ENCODE measurements around the gene KLK1.
"Not testable (repeated sequence)": the region's sequence is repeated elsewhere in the genome, so short reads cannot be mapped to it uniquely, and the experiment has no call there.

The KLK1 gene

DNA sequence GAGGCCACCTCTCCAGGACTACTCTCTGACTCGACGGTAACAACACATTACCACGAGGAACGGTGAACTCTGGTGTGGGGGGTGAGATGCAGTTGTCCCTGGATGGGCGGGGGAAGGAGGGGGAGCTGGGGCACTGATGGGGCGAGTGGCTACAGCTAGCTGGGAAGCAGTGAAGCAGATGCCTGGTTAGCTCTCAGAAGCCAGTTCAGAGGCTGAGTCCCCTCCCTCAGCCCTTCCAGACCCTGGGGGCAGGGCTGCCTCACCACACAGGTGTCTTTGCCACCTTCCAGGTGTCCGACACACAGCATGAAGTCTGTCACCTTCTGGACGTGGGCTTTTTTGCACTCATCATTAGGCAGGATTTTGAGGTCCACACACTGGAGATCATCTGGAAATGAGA, 4.0 kb downstream of the KLK1 start:
- in situ Hi-C loops (cut with MboI; ENCODE audit: low pct_unique_long_range_greater_than_20kb, low sequenced_read_pairs) = no loop called here
- DNase-seq = no peak

DNA sequence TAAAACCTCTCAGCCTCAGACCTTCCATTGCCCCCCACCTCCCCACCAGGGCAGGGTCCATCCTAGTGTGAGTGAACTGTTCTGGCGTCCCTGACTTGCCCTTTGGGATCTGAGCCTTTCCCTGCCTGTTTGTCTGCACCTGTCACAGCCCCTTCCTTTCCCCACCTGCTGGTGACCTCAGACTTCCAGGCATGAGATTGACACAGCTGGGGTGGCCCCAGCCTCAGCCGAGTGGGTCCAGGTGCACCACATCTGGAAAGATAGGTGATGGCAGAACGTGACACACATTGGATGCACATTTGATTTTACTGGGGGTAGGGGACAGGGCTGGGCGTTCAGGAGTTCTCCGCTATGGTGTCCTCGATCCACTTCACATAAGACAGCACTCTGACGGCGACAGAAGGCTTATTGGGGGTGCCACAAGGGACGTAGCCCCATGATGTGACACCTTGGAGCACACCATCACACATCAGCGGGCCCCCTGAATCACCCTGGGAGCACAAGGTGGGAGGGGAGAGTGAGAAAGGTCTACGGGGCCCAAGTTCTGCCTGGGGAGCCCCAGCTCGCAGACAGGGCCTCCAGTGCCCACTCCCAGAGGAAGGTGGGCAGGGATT, 4.6 kb downstream of the KLK1 start:
- in situ Hi-C loops (cut with MboI; ENCODE audit: low pct_unique_long_range_greater_than_20kb, low sequenced_read_pairs) = no loop called here
- no peak for DNase-seq

DNA sequence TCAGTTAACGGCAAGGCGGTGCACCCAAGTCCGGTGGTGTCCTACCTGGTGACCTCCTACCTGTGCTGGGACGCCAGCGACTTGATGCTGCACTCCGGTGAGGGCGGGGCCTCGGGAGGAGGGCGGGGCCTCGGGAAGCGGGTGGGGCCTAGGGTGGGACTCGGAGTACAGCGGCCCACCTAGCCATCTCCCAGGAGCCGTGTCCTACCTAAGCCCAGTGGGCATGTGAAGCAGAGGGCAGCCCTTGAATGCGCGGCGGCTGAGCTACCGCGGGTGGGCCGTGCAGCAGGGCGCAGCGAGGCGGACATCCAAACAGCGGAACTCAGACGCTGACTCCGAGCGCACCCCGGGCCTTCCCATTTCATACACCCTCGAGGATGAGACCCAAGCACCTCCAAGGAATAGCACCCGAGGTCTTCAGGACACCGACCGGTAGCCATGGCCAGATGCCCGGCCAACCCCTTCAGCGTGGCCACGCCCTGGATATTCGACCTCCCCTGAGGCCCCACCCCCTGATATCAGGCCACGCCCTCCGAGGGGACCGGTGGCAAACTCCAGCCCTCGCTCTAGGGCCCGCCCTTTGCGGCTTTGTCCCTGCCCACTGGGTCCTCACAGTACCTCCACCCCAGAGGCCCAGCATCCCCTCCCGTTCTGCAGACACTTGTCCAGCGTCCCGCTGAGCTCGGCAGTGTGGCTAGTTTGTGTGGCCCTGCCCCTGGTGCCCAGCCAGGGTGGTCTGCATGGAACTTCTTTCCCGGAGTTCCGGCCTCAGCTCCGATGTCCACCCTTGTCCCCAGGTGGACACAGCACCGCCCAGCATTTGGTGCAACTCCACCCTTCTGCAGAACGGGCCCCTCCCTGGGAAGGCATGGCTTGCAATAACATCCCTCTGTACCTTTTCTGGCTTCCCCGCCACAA, 5.4 kb downstream of the KLK1 start:
- peak; percentile 56 for DNase-seq
- in situ Hi-C loops (cut with MboI; ENCODE audit: low pct_unique_long_range_greater_than_20kb, low sequenced_read_pairs) = no loop called here

DNA sequence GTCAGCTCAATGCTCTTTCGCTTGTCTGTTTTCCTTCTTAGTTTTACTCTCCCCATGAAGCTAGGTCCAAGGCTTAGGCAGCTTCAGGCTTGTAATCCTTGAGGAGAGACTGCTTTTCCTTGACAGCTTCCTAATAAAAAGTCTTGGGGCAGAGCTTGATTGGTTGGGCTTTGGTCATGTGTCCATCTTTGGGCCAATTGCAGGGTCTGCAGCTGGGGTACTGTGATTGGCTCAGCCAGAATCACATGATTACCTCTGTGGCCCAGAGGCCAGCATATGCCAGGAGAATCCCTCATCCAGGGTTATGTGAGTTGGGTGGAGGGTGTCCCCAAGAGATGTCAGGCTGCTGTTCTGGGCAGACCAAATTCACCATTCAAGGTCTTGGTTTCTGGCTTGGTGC, 8.1 kb downstream of the KLK1 start:
- in situ Hi-C loops (cut with MboI; ENCODE audit: low pct_unique_long_range_greater_than_20kb, low sequenced_read_pairs) = no loop called here
- no peak for DNase-seq

DNA sequence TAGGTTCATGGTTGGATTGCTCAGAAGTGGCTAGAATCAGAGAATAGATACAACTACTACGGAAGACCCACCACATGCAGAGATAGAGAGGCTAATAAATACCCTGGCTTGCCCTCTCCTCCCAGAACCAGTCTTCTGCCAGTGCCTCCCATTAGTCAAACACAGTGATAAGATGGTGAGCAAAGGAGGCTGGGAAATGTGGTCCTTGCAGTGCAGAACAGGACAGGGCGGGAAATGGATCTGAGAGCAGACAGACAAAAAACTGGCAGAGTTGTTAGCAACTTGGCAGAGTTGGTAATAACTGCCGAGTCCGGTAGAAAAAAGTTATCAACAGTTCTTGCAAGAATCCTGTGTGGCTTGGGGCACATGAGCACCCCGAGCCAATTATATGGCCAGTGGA, 8.7 kb downstream of the KLK1 start:
- in situ Hi-C loops (cut with MboI; ENCODE audit: low pct_unique_long_range_greater_than_20kb, low sequenced_read_pairs) = no loop called here
- DNase-seq = no peak

DNA sequence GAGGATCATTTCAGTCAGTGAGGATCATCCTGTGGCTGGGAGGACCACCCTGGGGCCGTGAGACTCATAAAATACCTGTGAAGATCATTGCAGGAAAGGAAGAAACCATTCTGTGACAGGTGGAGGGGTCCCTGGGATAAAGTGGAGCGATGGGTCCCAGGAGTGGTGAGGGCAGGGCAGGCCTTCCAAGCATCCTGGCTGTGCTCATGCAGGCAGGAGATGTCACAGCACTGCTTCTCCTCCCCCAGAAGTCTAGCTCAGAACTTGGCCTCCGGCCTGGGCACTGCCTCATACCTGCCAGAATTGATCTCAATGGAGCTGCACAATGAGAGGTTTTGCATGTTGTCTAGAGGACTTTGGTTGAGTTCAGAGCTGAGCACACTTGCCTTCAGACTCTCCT, 11.1 kb downstream of the KLK1 start:
- in situ Hi-C loops (cut with MboI; ENCODE audit: low pct_unique_long_range_greater_than_20kb, low sequenced_read_pairs) = no loop called here

DNA sequence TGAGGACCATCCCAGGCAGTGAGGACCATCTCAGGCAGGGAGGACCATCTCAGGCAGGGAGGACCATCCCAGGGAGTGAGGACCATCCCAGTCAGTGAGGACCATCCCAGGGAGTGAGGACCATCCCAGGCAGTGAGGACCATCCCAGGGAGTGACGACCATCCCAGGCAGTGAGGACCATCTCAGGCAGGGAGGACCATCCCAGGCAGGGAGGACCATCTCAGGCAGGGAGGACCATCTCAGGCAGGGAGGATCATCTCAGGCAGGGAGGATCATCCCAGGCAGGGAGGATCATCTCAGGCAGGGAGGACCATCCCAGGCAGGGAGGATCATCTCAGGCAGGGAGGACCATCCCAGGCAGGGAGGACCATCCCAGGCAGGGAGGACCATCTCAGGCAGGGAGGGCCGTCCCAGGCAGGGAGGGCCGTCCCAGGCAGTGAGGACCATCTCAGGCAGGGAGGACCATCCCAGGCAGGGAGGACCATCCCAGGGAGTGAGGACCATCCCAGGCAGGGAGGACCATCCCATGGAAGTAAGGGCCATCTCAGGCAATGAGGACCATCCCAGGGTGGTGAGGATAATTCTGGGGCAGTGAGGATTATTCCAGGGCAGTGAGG, 11.9 kb downstream of the KLK1 start:
- in situ Hi-C loops (cut with MboI; ENCODE audit: low pct_unique_long_range_greater_than_20kb, low sequenced_read_pairs); DNase-seq: not testable (repeated sequence)

More for the DNA sequence above, 11.1 kb downstream of the KLK1 start:
- DNase-seq = no peak

DNA sequence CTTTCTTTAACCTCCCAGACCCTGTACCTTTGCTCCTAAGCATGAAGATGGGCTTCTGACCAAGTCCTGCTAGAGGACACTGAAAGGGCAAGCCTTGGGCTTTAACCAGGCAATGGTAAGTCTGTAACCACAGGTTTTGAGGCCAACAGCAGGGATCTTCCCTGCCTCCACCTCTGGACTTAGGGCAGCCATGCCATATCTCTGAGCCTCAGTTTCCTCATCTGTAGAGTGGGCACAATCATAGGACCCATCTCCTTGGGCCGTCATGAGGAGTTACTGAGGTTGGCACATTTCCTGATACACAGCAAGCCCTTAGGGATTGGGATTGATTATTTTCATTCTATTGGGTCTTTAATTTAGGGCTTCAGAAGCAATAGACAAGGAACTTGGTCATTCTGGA, 14.7 kb downstream of the KLK1 start:
- in situ Hi-C loops (cut with MboI; ENCODE audit: low pct_unique_long_range_greater_than_20kb, low sequenced_read_pairs) = no loop called here
- DNase-seq = no peak

DNA sequence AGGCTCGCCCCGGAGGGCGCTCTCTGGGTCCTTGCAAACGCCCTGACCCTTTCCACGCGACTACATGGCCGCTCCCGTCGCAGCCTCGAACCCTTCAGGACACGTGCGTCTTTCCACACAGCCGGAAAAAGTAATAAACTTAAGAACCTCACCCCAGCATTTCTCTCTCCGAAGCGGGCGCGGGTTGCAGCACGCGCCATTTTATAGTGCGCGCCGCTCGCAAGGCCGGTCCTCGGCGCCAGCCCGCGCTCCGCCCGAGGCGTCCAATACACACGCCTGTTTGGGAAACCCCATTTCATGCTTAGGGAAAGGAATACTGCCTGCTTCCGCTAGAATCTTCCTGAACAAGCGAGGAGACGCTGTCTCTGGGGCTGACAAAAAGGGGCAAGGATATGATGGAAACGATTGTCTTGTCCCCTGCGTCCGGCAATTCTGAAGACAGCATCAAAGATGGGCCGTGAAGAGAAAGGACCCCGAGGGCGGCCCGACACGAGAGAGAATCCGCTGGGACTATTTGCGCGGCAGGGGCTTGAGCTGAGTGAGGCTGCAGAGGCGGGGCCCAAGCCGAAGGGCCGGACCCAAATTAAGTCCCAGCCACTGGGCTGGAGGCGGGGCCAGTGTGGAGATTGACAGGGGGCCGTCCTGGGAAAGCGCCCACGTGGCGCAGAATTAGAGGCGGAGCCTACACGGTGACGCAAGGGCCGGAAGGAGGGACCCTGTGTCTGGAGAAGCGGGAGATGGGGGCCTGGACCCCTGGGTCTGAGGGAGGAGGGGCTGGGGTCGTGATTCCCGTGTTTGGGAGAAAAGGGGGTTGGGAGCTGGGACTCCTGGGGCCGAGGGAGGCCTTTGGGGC, 18.9 kb downstream of the KLK1 start:
- in situ Hi-C loops (cut with MboI; ENCODE audit: low pct_unique_long_range_greater_than_20kb, low sequenced_read_pairs) = no loop called here
- peak; percentile 99 for DNase-seq

DNA sequence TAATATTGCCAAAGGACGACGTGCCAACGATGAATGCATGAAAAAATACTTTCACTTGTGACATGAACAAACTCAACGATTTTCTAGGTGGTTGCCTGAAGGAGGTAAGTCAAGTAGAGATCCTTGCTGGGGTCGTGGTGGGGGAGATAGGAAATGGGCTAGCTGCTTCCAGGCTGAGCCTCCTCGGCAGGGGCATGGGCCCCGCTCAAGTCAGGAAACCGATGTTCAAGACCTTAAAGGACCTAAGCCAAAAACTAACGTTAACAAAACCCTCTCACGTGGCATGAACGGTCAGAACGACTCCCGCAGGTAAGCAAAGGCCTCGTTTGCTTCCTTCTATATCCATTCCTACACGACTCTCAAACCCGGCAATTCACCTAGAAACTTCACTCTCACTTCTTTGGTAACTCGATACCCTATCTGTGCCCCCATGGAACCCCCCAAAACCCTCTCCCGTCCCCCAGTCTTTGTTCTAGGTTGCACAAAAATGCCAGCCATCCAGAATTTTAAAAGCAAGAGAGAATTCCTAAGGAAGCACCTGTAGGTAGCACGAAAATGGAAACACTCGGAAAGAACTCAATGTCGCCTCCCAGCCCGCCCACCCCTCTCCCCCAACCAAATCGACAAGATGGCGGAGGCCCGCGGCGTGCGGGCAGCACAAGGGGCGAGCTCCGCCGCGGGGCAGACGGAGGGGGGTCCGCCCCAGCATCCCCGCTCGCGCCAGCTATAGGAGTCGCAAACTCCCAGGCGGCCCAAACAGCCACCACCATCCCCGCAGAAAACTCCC, 19.8 kb downstream of the KLK1 start:
- in situ Hi-C loops (cut with MboI; ENCODE audit: low pct_unique_long_range_greater_than_20kb, low sequenced_read_pairs) = no loop called here
- no peak for DNase-seq

DNA sequence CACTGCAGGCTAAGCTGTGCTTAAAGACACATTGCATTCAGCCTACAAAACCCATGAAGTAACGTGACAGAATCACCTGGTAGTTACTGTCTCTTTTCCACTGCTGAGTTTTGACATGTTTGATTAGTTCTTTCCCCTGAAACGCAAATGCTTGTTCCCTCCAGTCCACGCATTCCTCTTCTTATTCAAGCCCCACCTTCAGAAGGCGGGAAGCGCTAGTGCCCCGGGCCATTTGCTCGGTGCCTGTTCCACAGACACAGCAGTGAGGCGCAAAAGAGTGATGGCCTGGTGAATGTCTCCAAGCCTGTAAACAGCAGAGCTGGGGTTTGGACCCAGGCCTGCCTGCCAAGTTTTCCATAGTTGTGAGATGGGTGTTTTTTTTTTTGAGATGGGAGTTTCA, 22.5 kb downstream of the KLK1 start:
- in situ Hi-C loops (cut with MboI; ENCODE audit: low pct_unique_long_range_greater_than_20kb, low sequenced_read_pairs) = no loop called here
- DNase-seq = no peak

DNA sequence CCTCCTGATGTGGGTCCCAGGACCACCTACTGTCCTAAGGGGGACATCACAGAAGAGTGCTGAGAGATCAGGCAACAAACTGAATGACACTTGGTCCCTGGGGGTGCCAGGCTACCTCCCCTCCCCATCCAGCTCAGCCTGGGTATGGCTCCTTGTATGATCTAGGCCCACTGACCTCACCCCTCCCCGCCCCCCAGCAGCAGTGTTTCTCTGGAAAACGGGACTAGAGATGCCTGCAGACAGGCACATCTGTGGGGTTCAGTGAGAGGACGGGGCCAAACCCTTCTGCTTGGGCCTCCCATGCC, 24.1 kb downstream of the KLK1 start:
- in situ Hi-C loops (cut with MboI; ENCODE audit: low pct_unique_long_range_greater_than_20kb, low sequenced_read_pairs) = loop anchor here (25.0 kb wide), 1 partner anchor 437 kb away; the partner anchor contains the start of gene NAPSA

DNA sequence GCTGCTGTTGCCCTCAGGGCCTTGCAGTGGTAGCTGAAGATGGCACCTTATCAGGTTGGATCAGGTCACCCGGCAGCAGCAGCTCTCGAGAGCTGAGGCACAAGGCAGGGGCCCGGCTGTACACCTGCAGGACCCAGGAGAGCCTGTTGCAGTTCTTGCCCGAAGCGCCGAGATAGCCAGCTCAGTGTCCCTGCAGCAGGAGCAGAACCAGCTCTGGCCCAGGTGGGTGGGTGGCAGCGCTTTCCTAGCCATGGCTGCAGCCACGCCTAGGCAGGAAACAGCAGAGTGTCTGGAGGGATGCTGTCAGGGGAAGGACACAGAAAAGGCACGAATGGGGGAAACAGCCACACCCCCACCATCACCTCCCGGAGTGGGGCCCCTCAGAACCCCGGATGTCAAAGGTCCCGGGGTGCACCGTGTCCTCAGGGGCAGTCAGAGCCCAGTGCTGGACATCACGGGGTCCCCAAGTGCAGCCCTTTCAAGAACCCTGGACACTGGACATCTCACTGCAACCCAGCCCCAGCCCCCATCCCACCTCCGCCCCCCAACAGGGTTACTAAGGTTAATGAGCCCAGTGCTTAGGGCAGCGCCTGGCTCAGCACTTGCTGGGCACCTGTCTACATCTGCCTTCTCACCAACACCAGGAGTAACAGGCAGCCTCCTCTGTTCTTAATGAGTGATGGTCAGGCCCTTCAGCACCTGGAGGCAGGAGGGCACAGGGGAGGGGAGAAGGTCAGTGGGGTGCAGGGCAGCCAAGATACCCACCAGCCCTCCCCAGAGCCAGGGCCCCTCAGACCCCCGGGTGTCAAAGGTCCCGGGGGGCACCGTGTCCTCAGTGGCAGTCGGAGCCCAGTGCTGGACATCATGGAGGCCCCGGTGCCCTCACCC, 24.7 kb downstream of the KLK1 start:
- DNase-seq = no peak

More for the DNA sequence above, 24.1 kb downstream of the KLK1 start:
- no peak for DNase-seq

DNA sequence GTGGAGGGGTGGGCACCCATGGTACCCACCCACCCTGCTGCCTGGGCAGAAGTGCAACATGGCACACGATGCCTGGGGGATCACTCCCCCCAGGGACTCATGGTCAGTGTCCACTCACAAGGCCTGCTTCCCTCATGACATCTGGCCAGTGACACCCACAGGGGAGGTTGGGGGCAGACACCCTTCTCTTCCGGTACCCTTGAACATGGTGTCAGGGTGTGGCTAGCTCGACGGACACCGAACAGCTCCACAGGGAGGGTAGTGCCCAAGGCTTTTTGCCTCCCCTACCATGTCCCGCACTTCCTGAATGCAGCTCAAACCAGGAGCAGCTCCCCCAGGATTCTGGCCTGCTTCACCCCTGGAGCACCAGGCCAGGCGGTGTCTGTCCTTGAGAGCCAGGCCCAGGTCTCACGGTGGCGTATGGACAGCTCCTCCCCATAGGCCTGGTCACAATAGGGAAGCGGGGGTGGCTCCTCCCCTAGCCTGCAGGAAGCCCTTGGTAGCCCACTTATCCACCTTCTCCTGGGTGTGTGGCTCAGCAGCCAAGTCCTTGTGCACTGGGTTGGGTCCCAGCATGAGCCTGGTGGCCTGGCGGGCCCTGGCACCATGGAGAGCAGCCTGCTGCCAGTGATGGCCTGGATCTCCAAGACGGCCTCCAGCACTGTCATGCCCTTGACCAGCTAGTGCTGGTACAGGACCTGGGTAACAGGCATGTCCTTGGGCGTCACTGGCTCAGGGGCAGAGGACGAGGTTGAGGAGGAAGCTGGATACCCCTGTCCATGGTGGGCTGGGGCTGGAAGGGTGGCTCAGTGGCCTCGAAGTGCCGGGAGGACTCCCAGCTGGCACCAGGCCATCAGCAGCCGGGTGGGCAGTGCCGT, 25.6 kb downstream of the KLK1 start:
- in situ Hi-C loops (cut with MboI; ENCODE audit: low pct_unique_long_range_greater_than_20kb, low sequenced_read_pairs) = loop anchor here (25.0 kb wide), 1 partner anchor 436 kb away; the partner anchor contains the start of gene NAPSA
- DNase-seq = no peak

More for the DNA sequence above, 24.7 kb downstream of the KLK1 start:
- in situ Hi-C loops (cut with MboI; ENCODE audit: low pct_unique_long_range_greater_than_20kb, low sequenced_read_pairs) = loop anchor here (25.0 kb wide), 1 partner anchor 437 kb away; the partner anchor contains the start of gene NAPSA

DNA sequence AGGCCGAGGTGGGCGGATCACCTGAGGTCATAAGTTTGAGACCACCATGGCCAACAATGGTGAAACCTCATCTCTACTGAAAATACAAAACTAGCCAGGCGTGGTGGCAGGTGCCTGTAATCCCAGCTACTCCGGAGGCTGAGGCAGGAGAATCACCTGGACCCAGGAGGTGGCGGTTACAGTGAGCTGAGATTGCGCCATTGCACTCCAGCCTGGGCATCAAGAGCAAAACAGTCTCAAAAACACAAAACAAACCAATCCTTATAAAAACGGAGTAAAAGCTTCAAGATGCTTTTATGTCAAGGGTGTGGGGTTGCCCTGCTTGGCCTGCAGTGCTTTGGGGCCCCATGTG, 26.2 kb downstream of the KLK1 start:
- no peak for DNase-seq
- in situ Hi-C loops (cut with MboI; ENCODE audit: low pct_unique_long_range_greater_than_20kb, low sequenced_read_pairs) = loop anchor here (25.0 kb wide), 1 partner anchor 435 kb away; the partner anchor contains the start of gene NAPSA

DNA sequence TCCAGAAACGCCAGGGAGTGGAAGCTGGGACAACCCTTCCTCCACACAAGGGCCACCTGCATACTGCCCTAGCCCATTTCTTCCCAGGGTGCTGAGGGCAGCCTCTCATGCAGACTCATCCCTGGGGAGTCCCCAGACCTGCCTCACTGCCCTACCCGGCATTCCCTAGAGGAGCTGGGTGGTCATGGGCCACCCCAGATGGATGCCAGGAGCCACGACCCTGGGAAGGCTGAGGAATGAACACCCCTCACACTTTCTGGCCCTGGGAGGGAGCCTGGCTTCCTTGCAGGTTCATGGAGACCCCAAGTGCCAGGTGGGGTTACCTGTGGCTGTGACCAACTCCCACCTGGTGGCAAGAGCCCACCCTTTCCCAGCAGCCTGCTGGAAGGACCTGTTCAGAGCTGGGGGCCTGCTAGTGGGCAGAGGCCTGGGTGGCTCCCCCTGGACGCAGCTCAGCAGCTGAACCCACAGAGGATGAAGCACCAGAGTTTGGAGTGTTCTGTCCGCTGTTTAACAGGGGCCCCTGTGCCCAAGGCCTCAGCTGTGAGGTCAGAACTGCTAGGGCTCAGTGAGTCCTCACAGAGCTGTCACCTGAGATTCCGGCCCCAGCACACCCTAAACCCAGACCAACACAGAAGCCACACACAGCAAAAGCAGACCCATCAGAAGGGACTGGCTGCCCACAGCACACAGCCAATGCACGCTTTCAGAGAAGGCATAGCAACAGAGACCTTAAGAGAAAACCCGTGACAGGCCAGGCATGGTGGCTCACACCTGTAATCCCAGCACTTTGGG, 26.8 kb downstream of the KLK1 start:
- DNase-seq = no peak
- in situ Hi-C loops (cut with MboI; ENCODE audit: low pct_unique_long_range_greater_than_20kb, low sequenced_read_pairs) = loop anchor here (25.0 kb wide), 1 partner anchor 435 kb away; the partner anchor contains the start of gene NAPSA

Measured in KBM-7 (cell line).